ENCODE measurements around the gene IL13RA1. TPM values are rescaled to one million over a fixed set of nuclear protein-coding genes. Genes with fewer than 3 reads are reported as not detected.

The IL13RA1 gene
- total RNA-seq, 2 donors from 2014 or later, result 14.5 to 29.8 TPM

GRCh38 chrX:118839334-118839958 lies 112.0 kb downstream of the IL13RA1 start:
- peak; percentile 78 for DNase-seq (ENCODE audit: low spot score)
- Histone ChIP-seq H3K27me3 (no peaks in the 10 kb centered on the region), H3K4me1 (peaks cover 0 to 4% of the 10 kb centered on the region in 2 donors), H3K4me3 (peak overlapping the region; percentile 40 to 52), H3K27ac (peak overlapping the region in 1 of 2 donors; percentile 16), H3K9me3 (no peaks in the 10 kb centered on the region), H3K36me3 (no peaks in the 10 kb centered on the region)
- peak; percentile 65 to 86 for TF ChIP-seq CTCF (IDR thresholded peaks at IDR 0.05)

Other genes with a start within 250 kb of the IL13RA1 start
- 1 to 10 TPM; 5.2 to 7.9 TPM for gene DOCK11, start 231.8 kb upstream of the IL13RA1 start, total RNA-seq
- gene ZCCHC12, start 96.2 kb downstream of the IL13RA1 start, total RNA-seq, result under 1 TPM in 1 of 2 donors, not detected in 1; 0.19 TPM
- 1 to 10 TPM; 3.6 to 8.8 TPM for gene LONRF3, start 247.0 kb downstream of the IL13RA1 start, total RNA-seq